NCI-H2196 (cell line): ENCODE data around the gene TNFRSF8.
"Not testable (repeated sequence)": the region's sequence is repeated elsewhere in the genome, so short reads cannot be mapped to it uniquely, and the experiment has no call there.

Experiments
- DNase-seq: peaks from one replicate; lab custom pipeline; 2025; ENCODE audit not compliant: unreplicated experiment; lab: John Stamatoyannopoulos, UW

TNFRSF8 gene

DNA sequence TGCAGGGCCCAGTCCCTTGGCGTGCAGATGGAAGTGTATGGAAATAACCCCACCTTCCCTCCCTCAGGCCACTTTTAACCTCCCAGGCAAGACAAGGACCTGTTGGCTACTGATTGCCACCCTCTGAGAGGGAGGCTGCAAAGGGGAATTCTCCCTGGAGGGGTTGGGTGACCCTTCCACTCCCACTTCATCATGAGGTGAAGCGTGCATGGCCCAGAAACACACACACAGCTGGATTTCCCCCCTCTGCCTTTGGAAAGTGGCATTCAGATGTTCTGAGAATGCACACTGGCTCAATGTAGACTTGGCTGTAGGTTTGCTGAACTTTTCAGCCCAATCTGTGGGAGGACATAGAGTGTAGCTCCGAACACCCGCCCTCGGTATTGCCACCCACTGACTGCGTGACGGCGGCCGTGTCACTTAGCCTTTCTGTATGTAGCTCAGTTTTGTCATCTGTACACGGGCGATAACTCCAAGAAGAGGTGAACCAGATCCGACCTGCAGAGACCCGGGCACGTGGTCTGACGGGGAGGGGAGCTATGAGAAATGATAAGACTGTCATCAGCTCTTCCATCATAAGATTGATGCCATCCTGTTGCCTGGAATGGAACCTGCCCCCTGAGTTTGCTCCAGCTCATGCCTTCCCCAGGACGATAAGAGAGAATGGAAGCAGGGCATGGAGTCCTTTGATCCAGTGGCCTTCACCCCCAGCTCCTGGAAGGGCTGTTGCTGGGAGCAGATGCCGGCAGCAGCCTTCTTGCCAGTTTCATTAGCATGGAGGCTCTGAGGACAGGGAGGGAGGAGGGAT is 24.5 kb upstream of the TNFRSF8 start:
- DNase-seq: no peak

GRCh38 chr1:12039164-12039525 is 24.0 kb upstream of the TNFRSF8 start:
- DNase-seq: no peak

DNA sequence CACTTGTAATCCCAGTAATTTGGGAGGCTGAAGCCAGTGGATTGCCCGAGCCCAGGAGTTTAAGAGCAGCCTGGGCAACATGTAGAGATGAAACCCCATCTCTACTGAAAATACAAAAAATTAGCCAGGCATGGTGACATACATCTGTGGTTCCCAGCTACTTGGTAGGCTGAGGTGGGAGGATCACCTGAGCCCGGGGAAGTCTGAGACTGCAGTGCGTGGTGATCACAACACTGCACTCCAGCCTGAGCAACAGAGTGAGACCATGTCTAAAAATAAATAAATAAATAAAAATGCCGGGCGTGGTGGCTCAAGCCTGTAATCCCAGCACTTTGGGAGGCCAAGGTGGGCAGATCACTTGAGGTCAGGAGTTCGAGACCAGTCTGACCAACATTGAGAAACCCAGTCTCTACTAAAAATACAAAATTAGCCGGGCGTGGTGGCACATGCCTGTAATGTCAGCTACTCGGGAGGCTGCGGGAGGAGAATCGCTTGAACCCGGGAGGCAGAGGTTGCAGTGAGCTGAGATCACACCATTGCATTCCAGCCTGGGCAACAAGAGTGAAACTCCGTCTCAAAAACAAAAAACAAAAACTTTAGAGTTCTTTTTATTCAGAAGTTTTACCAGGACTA is 23.2 kb upstream of the TNFRSF8 start:
- DNase-seq: not testable (repeated sequence)

GRCh38 chr1:12040457-12041051 is 22.5 kb upstream of the TNFRSF8 start:
- peak; percentile 49 for DNase-seq

DNA sequence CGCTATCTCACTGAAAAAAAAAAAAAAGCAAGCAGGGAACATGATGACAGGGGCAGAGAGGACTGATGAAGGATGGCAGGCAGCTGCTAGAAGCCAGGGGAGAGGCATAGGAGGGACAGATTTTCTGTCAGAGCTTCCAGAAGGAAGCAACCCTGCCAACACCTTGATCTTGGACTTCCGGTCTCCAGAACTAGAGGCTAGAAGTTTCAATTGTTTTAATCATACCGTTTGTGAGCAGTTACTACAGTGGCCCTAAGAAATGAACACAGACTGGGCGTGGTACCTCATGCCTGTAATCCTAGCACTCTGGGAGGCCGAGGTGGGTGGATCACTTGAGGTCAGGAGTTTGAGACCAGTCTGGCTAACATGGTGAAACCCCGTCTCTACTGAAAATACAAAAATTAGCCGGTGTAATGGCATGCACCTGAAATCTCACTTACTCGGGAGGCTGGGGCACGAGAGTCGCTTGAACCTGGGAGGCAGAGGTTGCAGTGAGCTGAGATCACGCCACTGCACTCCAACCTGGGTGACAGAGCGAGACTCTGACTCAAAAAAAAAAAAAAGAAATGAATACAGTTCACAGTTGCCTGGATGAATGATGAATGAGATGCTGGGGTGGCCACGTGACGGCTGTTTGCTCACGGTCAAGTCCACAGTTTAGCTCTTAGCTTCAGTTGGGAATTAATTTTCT is 18.8 kb upstream of the TNFRSF8 start:
- DNase-seq: not testable (repeated sequence)

DNA sequence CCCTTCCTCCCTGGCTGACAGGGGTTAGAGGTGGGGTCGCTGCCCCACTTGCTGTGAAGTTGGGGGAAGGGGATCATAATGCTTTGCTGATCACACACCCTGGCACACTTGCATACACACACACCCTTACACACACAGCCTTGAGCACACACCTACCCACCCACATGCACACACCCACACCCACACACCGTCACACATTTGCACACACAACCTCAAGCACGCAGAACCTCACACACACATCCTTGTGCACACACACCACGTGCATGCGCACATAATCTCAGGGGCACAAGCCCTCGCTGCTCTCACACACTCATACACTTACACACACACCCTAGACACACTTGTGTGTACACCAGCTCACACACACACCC is 16.4 kb upstream of the TNFRSF8 start:
- no peak for DNase-seq

DNA sequence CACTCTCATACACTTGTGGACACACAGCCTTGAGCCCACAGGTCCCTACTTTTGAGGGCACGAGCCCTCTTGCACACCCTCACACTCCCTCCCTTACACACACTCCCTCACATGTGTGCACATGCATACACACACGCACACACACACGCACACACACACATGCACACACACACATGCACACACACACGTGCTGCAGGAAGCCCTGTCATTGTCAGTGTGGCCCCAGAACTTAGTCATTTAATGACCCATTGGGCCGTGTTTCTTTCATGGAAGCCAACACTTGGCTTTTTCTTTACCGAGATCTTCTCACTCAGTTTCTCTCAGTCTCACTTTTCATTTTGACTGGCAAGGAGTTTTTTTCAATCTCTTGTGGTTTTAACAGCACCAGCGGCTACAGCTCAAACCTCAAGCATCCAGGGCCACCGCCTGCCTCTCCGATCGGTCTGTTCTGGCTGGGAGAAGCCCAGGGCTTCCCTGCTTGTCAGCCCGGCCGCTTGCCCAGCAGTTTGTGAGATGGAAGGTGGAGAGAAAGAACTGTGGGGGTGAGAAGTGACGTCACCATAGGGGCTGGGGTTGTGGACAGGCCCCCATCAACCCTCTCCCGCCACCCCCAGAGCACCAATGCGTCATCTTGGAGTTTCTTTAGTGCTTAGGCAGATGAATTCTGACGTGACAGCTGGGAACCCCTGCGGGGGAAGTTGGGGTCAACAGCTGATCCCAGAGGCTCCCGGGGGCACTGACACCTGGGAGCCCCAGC is 15.8 kb upstream of the TNFRSF8 start:
- no peak for DNase-seq

- DNase-seq: no peak
Measured at GRCh38 chr1:12048372-12048771, 14.7 kb upstream of the TNFRSF8 start.

- DNase-seq: no peak
Measured at GRCh38 chr1:12049616-12050015, 13.5 kb upstream of the TNFRSF8 start.

- DNase-seq: no peak
Measured at GRCh38 chr1:12051361-12051760, 11.7 kb upstream of the TNFRSF8 start.

GRCh38 chr1:12052008-12052573 is 11.0 kb upstream of the TNFRSF8 start:
- peak; percentile 8 for DNase-seq

DNA sequence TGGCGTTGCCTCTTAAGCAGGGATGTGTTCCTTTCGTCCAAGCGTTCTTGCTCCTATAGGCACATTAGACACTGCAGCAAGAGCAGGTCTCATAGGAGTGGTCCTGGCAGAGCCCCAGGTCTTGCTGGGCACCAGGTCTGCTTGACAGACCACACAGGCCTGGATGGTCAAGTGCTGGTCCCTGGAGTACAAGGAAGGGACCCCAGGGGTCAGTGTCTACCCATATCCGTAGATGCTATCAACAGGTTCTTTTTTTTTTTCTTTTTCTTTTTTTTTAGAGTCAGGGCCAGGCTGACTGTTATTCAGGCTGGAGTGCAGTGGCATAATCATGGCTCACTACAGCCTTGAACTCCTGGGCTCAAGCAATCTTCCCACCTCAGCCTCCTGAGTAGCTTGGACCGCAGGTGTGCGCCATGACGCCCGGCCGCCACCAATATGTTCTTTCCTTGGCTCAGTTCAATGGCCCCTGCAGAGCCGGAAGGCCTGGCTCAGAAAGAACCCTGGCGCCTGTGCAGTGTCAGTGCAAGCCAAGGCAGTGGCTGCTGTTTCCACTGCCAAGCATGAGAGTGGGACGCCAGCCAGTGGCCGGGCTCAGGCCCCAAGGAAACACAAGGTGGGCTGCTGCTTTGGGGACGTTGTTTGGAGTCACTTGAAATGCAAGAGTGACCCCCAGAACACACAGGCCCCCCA is 10.0 kb upstream of the TNFRSF8 start:
- DNase-seq: no peak

DNA sequence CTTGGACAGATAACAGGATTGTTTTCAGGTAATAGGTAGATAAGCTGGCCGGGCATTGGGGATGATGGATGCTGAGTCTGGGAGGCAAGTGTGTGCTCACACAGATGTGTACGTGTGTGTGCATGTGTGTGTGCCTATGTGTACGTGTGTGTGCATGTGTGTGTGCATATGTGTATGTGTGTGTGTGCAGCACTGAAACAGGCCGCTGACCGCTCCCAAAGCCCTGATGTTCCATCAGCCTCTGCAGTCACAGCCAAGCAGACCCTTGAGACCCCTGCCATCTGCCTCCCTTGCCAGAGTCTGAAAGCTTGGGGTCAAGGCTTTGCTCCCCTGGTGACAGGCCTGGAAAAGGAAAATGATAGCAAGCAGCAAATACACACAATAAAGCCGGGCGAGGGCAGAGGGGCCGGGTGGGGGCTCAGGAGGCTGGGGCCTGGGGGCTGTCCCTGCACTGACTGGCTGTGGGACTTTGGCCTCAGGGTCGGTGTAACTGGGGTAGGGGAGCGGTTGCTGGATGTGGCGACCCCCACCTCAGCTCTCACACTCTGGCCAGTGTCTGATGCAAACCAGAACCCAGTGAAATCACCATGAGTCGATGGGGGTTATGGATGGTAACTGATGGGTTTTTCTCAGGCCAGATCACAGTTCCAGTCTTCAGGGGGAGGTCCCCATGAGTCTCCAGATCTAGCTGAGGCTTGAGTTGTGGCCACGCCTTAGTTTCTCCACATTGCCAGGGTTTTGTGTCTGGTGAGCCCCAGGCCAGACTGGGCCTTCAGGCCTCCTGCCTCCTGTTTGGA is 9.2 kb upstream of the TNFRSF8 start:
- DNase-seq: no peak

DNA sequence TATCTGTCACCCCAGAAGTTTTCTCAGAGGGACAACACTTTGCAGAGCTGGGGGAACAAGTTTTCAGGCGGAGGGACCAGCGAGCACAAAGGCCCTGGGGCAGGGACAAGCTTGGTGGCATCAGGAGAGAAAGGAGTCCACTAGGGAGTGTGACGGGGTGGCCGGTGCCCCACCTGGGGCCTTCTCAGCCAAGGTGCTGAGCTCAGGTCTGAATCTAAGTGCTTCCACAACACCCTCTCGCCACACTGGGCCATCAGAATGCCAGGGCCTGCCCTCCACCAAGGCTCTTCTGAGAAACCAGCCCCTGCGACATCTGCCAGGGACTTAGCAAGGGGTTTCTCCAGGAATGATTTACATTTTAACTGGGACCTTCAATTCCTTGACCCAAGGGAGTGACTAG is 7.8 kb upstream of the TNFRSF8 start:
- no peak for DNase-seq

- DNase-seq: no peak
Measured at GRCh38 chr1:12056331-12056841, 6.7 kb upstream of the TNFRSF8 start.

DNA sequence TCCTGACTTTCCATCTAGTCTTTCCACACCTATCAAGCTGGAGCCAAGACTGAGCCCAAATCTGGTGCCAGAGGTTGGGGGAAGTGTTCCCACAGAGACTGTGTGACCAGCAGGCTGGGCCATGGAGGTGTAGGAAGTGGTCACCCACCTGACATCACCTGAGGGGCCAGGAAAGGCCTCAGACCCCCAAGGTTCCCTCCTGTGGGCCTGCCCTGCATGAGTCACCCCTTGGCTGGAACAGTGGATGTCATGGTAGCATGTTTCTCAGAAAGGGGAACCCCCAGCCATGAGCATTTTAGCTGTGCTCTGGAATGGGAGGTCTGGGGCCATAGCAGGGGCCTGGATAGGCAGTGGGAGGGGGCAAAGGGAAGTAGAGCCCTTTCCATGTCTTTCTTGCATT is 5.7 kb upstream of the TNFRSF8 start:
- DNase-seq: no peak

DNA sequence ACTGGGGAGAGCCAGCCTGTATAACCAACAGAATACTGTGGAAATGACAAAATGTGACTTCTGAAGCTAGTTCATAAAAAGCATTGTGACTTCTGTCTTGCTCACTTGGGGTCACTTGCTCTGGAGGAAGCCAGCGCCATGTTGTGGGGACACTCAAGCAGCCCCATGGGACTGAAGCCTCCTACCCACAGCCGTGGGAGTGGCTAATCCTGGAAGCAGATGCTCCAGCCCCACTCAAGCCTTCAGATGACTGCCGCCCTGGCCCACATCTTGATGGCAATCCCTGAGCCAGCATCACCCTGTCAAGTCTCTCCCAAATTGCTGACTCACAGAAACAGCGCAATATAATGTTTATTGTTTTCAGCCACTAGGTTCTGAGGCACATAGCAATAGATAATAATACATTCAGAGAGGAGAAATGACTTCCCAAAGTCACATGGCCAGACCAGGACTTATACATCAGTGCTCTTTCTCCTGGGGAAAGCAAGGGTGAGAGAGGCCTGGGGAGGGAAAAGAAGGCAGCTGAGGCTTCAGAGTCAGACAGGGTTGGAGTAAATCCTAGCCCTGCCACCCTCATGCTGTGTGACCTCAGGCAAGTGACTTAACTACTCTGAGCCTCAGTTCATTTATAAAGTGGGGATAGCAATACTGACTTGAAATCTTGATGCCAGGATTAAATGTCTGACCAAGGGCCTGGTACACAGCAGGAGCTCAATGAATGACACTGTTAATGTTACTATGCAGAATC is 5.0 kb upstream of the TNFRSF8 start:
- no peak for DNase-seq

GRCh38 chr1:12059226-12059625 is 3.9 kb upstream of the TNFRSF8 start:
- DNase-seq: no peak
